ENCODE measurements around the gene CHMP2A. TPM values are rescaled to one million over a fixed set of nuclear protein-coding genes. Genes with fewer than 3 reads are reported as not detected.

CHMP2A gene
- total and polyA plus RNA-seq, 2 of the 13 experiments (the other 11 are each of a cell fraction or from before 2014, with no cell fraction given): 49.7 to 55.0 TPM

- TF ChIP-seq ZBTB1 (CRISPR knock-in tag; IDR thresholded peaks at IDR 0.05; ENCODE audit: borderline replicate concordance) (no peak), ZNF547 (CRISPR knock-in tag; IDR thresholded peaks at IDR 0.05) (peak; percentile 51), ZNF609 (CRISPR knock-in tag; IDR thresholded peaks at IDR 0.05; ENCODE audit: borderline replicate concordance) (no peak), WIZ (CRISPR knock-in tag; IDR thresholded peaks at IDR 0.05) (peak; percentile 70), ZFP41 (CRISPR knock-in tag; IDR thresholded peaks at IDR 0.05; ENCODE audit: borderline replicate concordance) (peak; percentile 72; the same call in 1 of the 2 replicates), ZNF274 (CRISPR knock-in tag; IDR thresholded peaks at IDR 0.05) (peak; percentile 90), CCDC6 (CRISPR knock-in tag; IDR thresholded peaks at IDR 0.05) (peak; percentile 31; the same call in 1 of the 2 replicates), SP4 (CRISPR knock-in tag; IDR thresholded peaks at IDR 0.05) (peak; percentile 52; the same call in 1 of the 2 replicates), ZNF670 (CRISPR knock-in tag; IDR thresholded peaks at IDR 0.05; ENCODE audit: borderline replicate concordance) (no peak; the same call in 1 of the 2 replicates), ZNF740 (CRISPR knock-in tag; IDR thresholded peaks at IDR 0.05) (0 out of 2 replicates have a peak, but pooled peaks have one; percentile 69), NAIF1 (CRISPR knock-in tag; IDR thresholded peaks at IDR 0.05; ENCODE audit: borderline replicate concordance) (peak; percentile 20; the same call in 1 of the 2 replicates), KLF16 (CRISPR knock-in tag; IDR thresholded peaks at IDR 0.05) (peak in 1 of 2 experiments; percentile 44; a peak in 1 of 4 replicates), CCAR2 (optimal IDR thresholded peaks at IDR 0.05; ENCODE audit: low read depth, low read length) (no peak), KLF13 (CRISPR knock-in tag; IDR thresholded peaks at IDR 0.05) (no peak), MTERF4 (CRISPR knock-in tag; IDR thresholded peaks at IDR 0.05) (no peak), U2AF2 (IDR thresholded peaks at IDR 0.05; ENCODE audit: low read depth, low read length) (no peak), E2F2 (CRISPR knock-in tag; IDR thresholded peaks at IDR 0.05; ENCODE audit: borderline replicate concordance) (0 out of 2 replicates have a peak, but pooled peaks have one; percentile 71), CENPT (CRISPR knock-in tag; IDR thresholded peaks at IDR 0.05; ENCODE audit: low read depth) (no peak), FOXO4 (CRISPR knock-in tag; conservative IDR thresholded peaks at IDR 0.05) (no peak), NR3C1 (CRISPR knock-in tag; IDR thresholded peaks at IDR 0.05) (no peak), RBM22 (optimal IDR thresholded peaks at IDR 0.05; ENCODE audit: low read length) (no peak)
Measured at GRCh38 chr19:58558623-58559274, 3.8 kb upstream of the CHMP2A start (continued).
